Activated T-helper 1 cell treated with anti-CD3 and anti-CD28 coated beads, Interleukin-12 subunit alpha, Interleukin-12 subunit beta, Interleukin-2, Interleukin-4 antibody, amounts not matched to agents 30 ng/mL and 10 ng/mL and 1 ng/mL, durations not matched to agents 14 hours and 24 hours and 36 hours (primary cell): ENCODE results near the gene SGCD. TPM values are rescaled to one million over a fixed set of nuclear protein-coding genes. Genes with fewer than 3 reads are reported as not detected.

Experiments used
- DNase-seq: peaks from one replicate; pipeline ENCODE4 v3.0.0; 2021; ENCODE audit warnings: low spot score
- H3K27ac Mint-ChIP-seq: one replicate; pipeline ENCODE4 v1.8.0; 2021; ENCODE audit warnings: mild to moderate bottlenecking, mixed read lengths
- H3K27me3 Mint-ChIP-seq: one replicate; pipeline ENCODE4 v1.8.0; 2022; ENCODE audit warnings: mild to moderate bottlenecking, moderate library complexity, mixed read lengths; ENCODE audit not compliant: insufficient read depth
- H3K36me3 Mint-ChIP-seq: one replicate; pipeline ENCODE4 v1.8.0; 2021; ENCODE audit warnings: low read depth, mixed read lengths
- H3K4me1 Mint-ChIP-seq: one replicate; pipeline ENCODE4 v1.8.0; 2021; ENCODE audit warnings: low read depth, mixed read lengths
- H3K4me3 Mint-ChIP-seq: one replicate; pipeline ENCODE4 v1.8.0; 2021; ENCODE audit warnings: mild to moderate bottlenecking, moderate library complexity, mixed read lengths
- H3K9me3 Mint-ChIP-seq: one replicate; pipeline ENCODE4 v1.8.0; 2021; ENCODE audit warnings: mixed read lengths
- intact Hi-C: fragments of 100-400 bp; cut with micrococcal nuclease; formaldehyde crosslinking; loops from one replicate; pipeline ENCODE4 v1.15.1; 2024
- total RNA-seq: library from RNA; stranded (reverse); gene quantifications from 2 replicates; pipeline ENCODE4 v1.2.3, GENCODE V29; 2022

SGCD gene
- total RNA-seq, 1 donor from 2014 or later: not detected

- H3K27ac Mint-ChIP-seq: no peak overlapping the region
- intact Hi-C loops: no loop called here
Measured at GRCh38 chr5:156515803-156516360, 188.9 kb downstream of the SGCD start.

GRCh38 chr5:156522651-156523529 is 195.9 kb downstream of the SGCD start:
- H3K4me1 Mint-ChIP-seq: no peaks in the 10 kb centered on the region
- H3K4me3 Mint-ChIP-seq: no peak overlapping the region
- intact Hi-C loops: no loop called here
- no peaks in the 10 kb centered on the region for H3K36me3 Mint-ChIP-seq
- peaks cover 15% of the 10 kb centered on the region for H3K9me3 Mint-ChIP-seq
- H3K27me3 Mint-ChIP-seq: no peaks in the 10 kb centered on the region
- DNase-seq: no peak
- no peak overlapping the region for H3K27ac Mint-ChIP-seq

More at GRCh38 chr5:156515803-156516360, 188.9 kb downstream of the SGCD start:
- Mint-ChIP-seq H3K36me3 (no peaks in the 10 kb centered on the region), H3K4me1 (no peaks in the 10 kb centered on the region), H3K27me3 (no peaks in the 10 kb centered on the region), H3K4me3 (no peak overlapping the region), H3K9me3 (peaks cover 26% of the 10 kb centered on the region)
- DNase-seq: no peak

GRCh38 chr5:156523607-156524006 is 196.6 kb downstream of the SGCD start:
- DNase-seq: no peak
- intact Hi-C loops: no loop called here
- Mint-ChIP-seq H3K4me1 (no peaks in the 10 kb centered on the region), H3K27me3 (no peaks in the 10 kb centered on the region), H3K9me3 (peaks cover 8% of the 10 kb centered on the region), H3K4me3 (no peak overlapping the region), H3K27ac (no peak overlapping the region), H3K36me3 (no peaks in the 10 kb centered on the region)

DNA sequence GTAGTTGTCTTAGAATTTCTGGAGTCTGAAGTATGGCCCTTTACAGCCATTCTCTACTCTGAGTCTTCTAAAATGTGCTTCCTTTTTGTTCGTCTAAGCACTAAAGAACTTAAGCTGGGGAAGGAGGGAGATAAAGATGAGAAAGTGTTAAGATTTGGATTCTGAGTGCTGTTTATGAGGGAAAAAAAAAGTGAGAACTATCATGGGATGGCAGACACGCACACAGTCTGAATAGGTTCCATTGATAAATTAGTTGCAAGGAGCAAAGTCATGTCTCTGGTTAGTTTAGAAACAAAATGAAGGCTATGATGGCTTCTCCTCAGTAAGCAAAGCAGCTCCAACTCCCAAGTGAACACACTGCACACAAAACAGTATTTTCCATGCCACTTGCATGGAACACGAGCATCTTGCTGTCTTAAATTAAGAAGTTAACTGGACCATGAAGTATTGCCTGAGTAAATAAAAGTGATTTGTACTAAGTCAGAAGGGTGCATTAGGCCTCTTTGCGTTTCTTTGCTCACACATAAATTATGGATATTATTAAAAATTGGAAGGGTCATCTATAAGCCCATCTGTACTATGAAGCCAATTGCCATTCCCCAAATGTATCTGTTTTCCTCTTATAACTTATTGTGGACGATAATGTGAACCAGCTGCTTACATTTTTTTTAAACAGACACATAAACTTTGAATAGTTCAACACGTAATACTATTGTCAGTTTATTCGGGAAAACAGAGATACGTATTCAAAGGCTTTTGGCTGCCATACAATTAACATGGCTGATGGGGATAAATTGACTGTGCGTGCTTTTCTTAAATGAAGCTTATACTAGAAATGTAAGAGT is 199.3 kb downstream of the SGCD start:
- intact Hi-C loops: no loop called here
- no peak for DNase-seq
- Mint-ChIP-seq H3K9me3 (no peaks in the 10 kb centered on the region), H3K36me3 (no peaks in the 10 kb centered on the region), H3K4me1 (no peaks in the 10 kb centered on the region), H3K4me3 (no peak overlapping the region), H3K27ac (no peak overlapping the region), H3K27me3 (no peaks in the 10 kb centered on the region)

DNA sequence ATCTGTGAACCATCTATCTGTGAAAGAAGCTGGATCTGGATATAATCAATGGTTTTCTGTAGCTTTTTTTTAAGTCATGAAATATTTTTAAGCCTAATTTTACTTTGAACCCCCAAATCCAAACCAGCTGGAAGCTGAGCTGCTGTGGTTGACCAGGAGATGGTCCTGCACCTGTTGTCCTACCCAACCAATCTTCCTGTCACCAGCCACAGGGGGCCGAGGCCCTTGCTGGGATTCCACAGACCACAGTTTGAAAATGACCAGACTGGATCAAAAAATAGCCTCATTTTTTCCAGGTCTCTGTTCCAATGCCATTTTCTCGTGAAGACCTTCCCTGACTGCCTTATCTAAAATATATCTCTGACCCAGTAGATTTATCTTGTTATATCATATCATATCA is 200.6 kb downstream of the SGCD start:
- no peak overlapping the region for H3K4me3 Mint-ChIP-seq
- no peaks in the 10 kb centered on the region for H3K9me3 Mint-ChIP-seq
- H3K27me3 Mint-ChIP-seq: no peaks in the 10 kb centered on the region
- intact Hi-C loops: no loop called here
- H3K36me3 Mint-ChIP-seq: no peaks in the 10 kb centered on the region
- H3K27ac Mint-ChIP-seq: no peak overlapping the region
- no peak for DNase-seq
- H3K4me1 Mint-ChIP-seq: no peaks in the 10 kb centered on the region

DNA sequence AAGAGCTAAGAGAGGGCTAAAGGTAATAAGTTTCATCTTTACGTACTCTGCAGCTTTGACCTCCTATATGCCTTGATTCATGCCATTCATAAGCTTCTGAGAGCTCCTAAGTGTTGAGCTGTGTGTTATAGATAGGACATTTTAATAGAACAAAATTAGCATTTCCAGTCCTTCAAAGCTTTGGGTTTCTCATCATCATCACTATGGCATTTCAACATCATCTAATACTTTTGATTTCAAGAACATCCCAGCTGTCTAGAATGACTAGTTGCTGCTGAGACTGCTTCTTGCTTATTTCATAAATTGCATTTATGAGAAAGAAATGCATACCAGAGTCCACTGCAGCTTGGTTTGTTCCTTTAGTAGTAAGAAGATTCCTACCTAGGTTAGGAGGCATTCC is 201.7 kb downstream of the SGCD start:
- intact Hi-C loops: no loop called here
- no peaks in the 10 kb centered on the region for H3K36me3 Mint-ChIP-seq
- H3K4me1 Mint-ChIP-seq: no peaks in the 10 kb centered on the region
- no peaks in the 10 kb centered on the region for H3K9me3 Mint-ChIP-seq
- H3K27ac Mint-ChIP-seq: no peak overlapping the region
- H3K27me3 Mint-ChIP-seq: no peaks in the 10 kb centered on the region
- no peak for DNase-seq
- H3K4me3 Mint-ChIP-seq: no peak overlapping the region

- intact Hi-C loops: no loop called here
- Mint-ChIP-seq H3K27ac (no peak overlapping the region), H3K4me3 (no peak overlapping the region), H3K4me1 (no peaks in the 10 kb centered on the region), H3K27me3 (peaks cover 3% of the 10 kb centered on the region), H3K36me3 (no peaks in the 10 kb centered on the region), H3K9me3 (no peaks in the 10 kb centered on the region)
- DNase-seq: no peak
Measured at GRCh38 chr5:156529892-156530291, 202.9 kb downstream of the SGCD start.

GRCh38 chr5:156531199-156531598 is 204.2 kb downstream of the SGCD start:
- intact Hi-C loops: no loop called here
- Mint-ChIP-seq H3K4me1 (no peaks in the 10 kb centered on the region), H3K4me3 (no peak overlapping the region), H3K9me3 (no peaks in the 10 kb centered on the region), H3K36me3 (no peaks in the 10 kb centered on the region), H3K27ac (no peak overlapping the region), H3K27me3 (peaks cover 3% of the 10 kb centered on the region)
- no peak for DNase-seq

DNA sequence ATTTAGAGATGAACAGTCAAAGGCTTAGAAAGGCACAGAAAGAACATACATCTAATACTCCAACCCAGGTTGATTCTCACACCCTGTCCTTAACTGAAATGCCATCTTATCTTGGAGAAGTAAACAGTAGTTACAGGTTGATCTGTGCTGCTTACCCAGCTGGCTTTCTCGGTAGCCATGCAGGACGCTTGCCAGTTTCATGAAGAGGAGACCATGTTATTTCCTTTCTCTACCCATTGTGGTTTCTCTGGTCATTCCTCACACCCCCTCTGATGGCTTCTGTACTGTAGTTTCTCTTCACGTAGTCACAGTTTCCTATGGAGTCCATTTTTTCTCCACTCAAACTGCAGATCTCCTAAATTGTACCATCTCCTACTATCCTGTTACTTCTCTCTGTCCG is 206.0 kb downstream of the SGCD start:
- intact Hi-C loops: no loop called here
- H3K27me3 Mint-ChIP-seq: peaks cover 3% of the 10 kb centered on the region
- H3K27ac Mint-ChIP-seq: no peak overlapping the region
- no peaks in the 10 kb centered on the region for H3K36me3 Mint-ChIP-seq
- DNase-seq: no peak
- no peaks in the 10 kb centered on the region for H3K4me1 Mint-ChIP-seq
- H3K4me3 Mint-ChIP-seq: no peak overlapping the region
- H3K9me3 Mint-ChIP-seq: no peaks in the 10 kb centered on the region

DNA sequence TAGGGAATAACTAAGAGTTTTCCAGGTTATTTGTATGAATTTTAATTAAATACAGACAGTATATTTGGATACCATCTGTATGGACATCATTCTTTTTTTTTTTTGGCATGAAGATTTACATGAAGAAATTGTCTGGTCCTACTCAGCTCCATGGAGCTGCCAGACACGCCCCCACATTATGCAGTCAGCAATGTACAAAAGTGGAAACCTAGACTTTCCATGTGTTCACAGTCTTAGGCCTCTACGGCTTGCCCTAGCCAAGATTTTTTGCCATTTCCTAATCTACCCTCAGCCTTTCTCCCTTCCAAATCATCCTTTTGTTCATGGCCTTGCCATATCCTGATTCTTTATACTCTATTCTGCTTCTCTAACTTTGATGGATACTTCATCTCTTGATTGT is 207.1 kb downstream of the SGCD start:
- Mint-ChIP-seq H3K9me3 (no peaks in the 10 kb centered on the region), H3K4me1 (no peaks in the 10 kb centered on the region), H3K36me3 (no peaks in the 10 kb centered on the region), H3K4me3 (no peak overlapping the region), H3K27ac (no peak overlapping the region), H3K27me3 (peaks cover 3% of the 10 kb centered on the region)
- intact Hi-C loops: no loop called here
- DNase-seq: no peak

- Mint-ChIP-seq H3K27me3 (peaks cover 3% of the 10 kb centered on the region), H3K36me3 (no peaks in the 10 kb centered on the region), H3K4me1 (no peaks in the 10 kb centered on the region), H3K4me3 (no peak overlapping the region), H3K27ac (no peak overlapping the region), H3K9me3 (no peaks in the 10 kb centered on the region)
- intact Hi-C loops: no loop called here
- DNase-seq: no peak
Measured at GRCh38 chr5:156534906-156535485, 208.0 kb downstream of the SGCD start.

- H3K27me3 Mint-ChIP-seq: peaks cover 8% of the 10 kb centered on the region
- H3K36me3 Mint-ChIP-seq: no peaks in the 10 kb centered on the region
- intact Hi-C loops: no loop called here
- no peaks in the 10 kb centered on the region for H3K4me1 Mint-ChIP-seq
- H3K4me3 Mint-ChIP-seq: no peak overlapping the region
- H3K27ac Mint-ChIP-seq: no peak overlapping the region
- no peak for DNase-seq
- no peaks in the 10 kb centered on the region for H3K9me3 Mint-ChIP-seq
Measured at GRCh38 chr5:156540491-156540890, 213.5 kb downstream of the SGCD start.

DNA sequence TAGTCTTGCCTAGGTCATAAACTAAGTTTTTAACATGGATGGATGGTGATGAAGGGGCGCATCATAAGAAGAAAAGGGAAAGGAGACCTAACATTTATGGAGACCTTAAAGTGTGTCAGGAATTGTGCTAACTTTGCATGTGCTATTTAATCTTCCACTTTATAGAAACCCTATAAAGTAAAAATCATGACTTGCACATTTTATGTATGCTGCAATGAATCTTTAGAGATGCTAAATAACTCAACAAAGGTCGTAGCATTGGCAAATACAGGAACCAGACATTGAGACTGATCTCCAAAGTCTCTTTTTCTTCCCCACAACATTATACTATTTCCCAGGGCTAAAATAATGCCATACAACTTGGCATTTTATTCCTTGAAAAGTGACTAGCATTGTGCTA is 214.6 kb downstream of the SGCD start:
- intact Hi-C loops: no loop called here
- DNase-seq: no peak
- H3K4me3 Mint-ChIP-seq: no peak overlapping the region
- H3K36me3 Mint-ChIP-seq: no peaks in the 10 kb centered on the region
- H3K27me3 Mint-ChIP-seq: peaks cover 8% of the 10 kb centered on the region
- no peak overlapping the region for H3K27ac Mint-ChIP-seq
- H3K4me1 Mint-ChIP-seq: no peaks in the 10 kb centered on the region
- H3K9me3 Mint-ChIP-seq: no peaks in the 10 kb centered on the region
